ENCODE results near the gene HDLBP. TPM values are rescaled to one million over a fixed set of nuclear protein-coding genes. Genes with fewer than 3 reads are reported as not detected.

The HDLBP gene
- total RNA-seq, 1 donor from 2014 or later = 839 TPM

GRCh38 chr2:241189856-241190201, 125.6 kb downstream of the HDLBP start:
- Mint-ChIP-seq H3K27ac (ENCODE audit: unreplicated experiment) (no peak overlapping the region), H3K27me3 (ENCODE audit: unreplicated experiment) (no peaks in the 10 kb centered on the region), H3K4me1 (ENCODE audit: unreplicated experiment) (peaks cover 1% of the 10 kb centered on the region), H3K36me3 (ENCODE audit: unreplicated experiment) (no peaks in the 10 kb centered on the region), H3K4me3 (ENCODE audit: unreplicated experiment) (no peak overlapping the region), H3K9me3 (ENCODE audit: unreplicated experiment) (no peaks in the 10 kb centered on the region)
- DNase-seq (ENCODE audit: extremely low spot score, unreplicated experiment) = no peak
- no peak for TF ChIP-seq CTCF (IDR thresholded peaks at IDR 0.05)

GRCh38 chr2:241189093-241189855, 126.2 kb downstream of the HDLBP start:
- Mint-ChIP-seq H3K4me3 (ENCODE audit: unreplicated experiment) (no peak overlapping the region), H3K9me3 (ENCODE audit: unreplicated experiment) (no peaks in the 10 kb centered on the region), H3K36me3 (ENCODE audit: unreplicated experiment) (no peaks in the 10 kb centered on the region), H3K27ac (ENCODE audit: unreplicated experiment) (no peak overlapping the region), H3K4me1 (ENCODE audit: unreplicated experiment) (peaks cover 1% of the 10 kb centered on the region), H3K27me3 (ENCODE audit: unreplicated experiment) (no peaks in the 10 kb centered on the region)
- no peak for TF ChIP-seq CTCF (IDR thresholded peaks at IDR 0.05)
- no peak for DNase-seq (ENCODE audit: extremely low spot score, unreplicated experiment)

- DNase-seq (ENCODE audit: extremely low spot score, unreplicated experiment) = no peak
These were observed 126.9 kb downstream of the HDLBP start, which contains the start of gene ANO7 for GRCh38 chr2:241188361-241189092. TSS of gene ANO7 (plus strand) at chr2:241188677. CDS start at chr2:241190064, 1,387 bp downstream.

GRCh38 chr2:241187918-241188234, 127.6 kb downstream of the HDLBP start:
- no peaks in the 10 kb centered on the region for H3K9me3 Mint-ChIP-seq (ENCODE audit: unreplicated experiment)
- no peak for TF ChIP-seq CTCF (IDR thresholded peaks at IDR 0.05)
- peaks cover 1% of the 10 kb centered on the region for H3K4me1 Mint-ChIP-seq (ENCODE audit: unreplicated experiment)
- DNase-seq (ENCODE audit: extremely low spot score, unreplicated experiment) = no peak
- no peak overlapping the region for H3K27ac Mint-ChIP-seq (ENCODE audit: unreplicated experiment)
- no peaks in the 10 kb centered on the region for H3K27me3 Mint-ChIP-seq (ENCODE audit: unreplicated experiment)
- no peak overlapping the region for H3K4me3 Mint-ChIP-seq (ENCODE audit: unreplicated experiment)
- peaks cover 4% of the 10 kb centered on the region for H3K36me3 Mint-ChIP-seq (ENCODE audit: unreplicated experiment)

More at GRCh38 chr2:241188361-241189092, 126.9 kb downstream of the HDLBP start, which contains the start of gene ANO7:
- Mint-ChIP-seq H3K27me3 (ENCODE audit: unreplicated experiment) (no peaks in the 10 kb centered on the region), H3K36me3 (ENCODE audit: unreplicated experiment) (peaks cover 3% of the 10 kb centered on the region), H3K4me3 (ENCODE audit: unreplicated experiment) (no peak within 1 kb of the TSS), H3K9me3 (ENCODE audit: unreplicated experiment) (no peaks in the 10 kb centered on the region), H3K4me1 (ENCODE audit: unreplicated experiment) (peaks cover 1% of the 10 kb centered on the region), H3K27ac (ENCODE audit: unreplicated experiment) (no peak within 1 kb of the TSS)
- no peak for TF ChIP-seq CTCF (IDR thresholded peaks at IDR 0.05)

Data from osteocyte (in vitro differentiated cells).